ENCODE data around the gene ADAD2. TPM values are rescaled to one million over a fixed set of nuclear protein-coding genes. Genes with fewer than 3 reads are reported as not detected.

Gene ADAD2
- total and polyA plus RNA-seq, 9 of the 15 experiments (the other 6 are each of a cell fraction or from before 2014, with no cell fraction given), result 0.07 TPM; not detected in 8

- no peak for TF ChIP-seq CXXC5 (CRISPR knock-in tag; IDR thresholded peaks at IDR 0.05)
These were observed 2.5 kb downstream of the ADAD2 start (continued) for GRCh38 chr16:84193480-84193879.

DNA sequence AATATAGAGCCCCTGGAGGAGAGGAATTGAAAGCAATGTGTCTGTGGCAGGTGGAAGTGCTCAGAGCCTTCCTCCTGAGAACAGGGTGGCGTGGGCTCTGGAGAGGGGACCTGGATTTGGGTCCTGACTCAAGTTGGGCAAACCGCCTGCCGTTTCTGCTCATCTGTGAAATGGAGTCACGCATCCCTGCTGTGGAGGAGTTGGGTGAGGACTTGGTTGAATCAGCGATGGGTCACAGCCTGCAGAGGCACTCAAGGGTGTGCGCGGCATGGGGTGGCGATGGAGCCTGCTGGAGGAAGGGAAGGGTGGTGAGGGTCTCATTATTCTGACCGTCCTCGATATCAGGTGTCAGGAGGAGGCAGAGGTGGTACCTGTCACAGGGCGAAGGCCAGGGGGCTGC, 3.1 kb downstream of the ADAD2 start:
- Histone ChIP-seq H3K79me2 (ENCODE audit: control insufficient read depth, insufficient read depth, low read length) (no peaks in the 10 kb centered on the region), H3K4me3 (no peak overlapping the region), H3K9me1 (ENCODE audit: control insufficient read depth, insufficient read depth, low read length) (peaks cover 4% of the 10 kb centered on the region), H3K27ac (ENCODE audit: extremely low read depth, low read depth, low read length) (no peak overlapping the region), H3K4me2 (ENCODE audit: insufficient read depth, low read length) (no peak overlapping the region), H4K20me1 (replicated peaks; ENCODE audit: control insufficient read depth, insufficient read depth, low read length) (peaks cover 5% of the 10 kb centered on the region; the same call in 1 of the 2 replicates), H3K9ac (ENCODE audit: insufficient read depth in 1 of 2, low read depth in 2 of 2, low read length in 2 of 2) (no peak overlapping the region), H2AFZ (ENCODE audit: low read depth, low read length) (no peak overlapping the region), H3K9me3 (replicated peaks; ENCODE audit: control insufficient read depth, insufficient read depth, low read depth, low read length) (no peaks in the 10 kb centered on the region), H3K4me1 (replicated peaks in 1 of 2; ENCODE audit: control insufficient read depth in 2 of 2, insufficient read depth in 2 of 2, low read length in 2 of 2) (peaks cover 0 to 43% of the 10 kb centered on the region in 2 experiments; a peak in 2 of 5 replicates), H3K36me3 (ENCODE audit: control insufficient read depth, insufficient read depth, low read length) (no peaks in the 10 kb centered on the region), H3K27me3 (ENCODE audit: control insufficient read depth in 2 of 2, insufficient read depth in 2 of 2, low read length in 2 of 2) (peaks cover 58 to 76% of the 10 kb centered on the region in 2 experiments)
- ATAC-seq (no peak), FAIRE-seq (no peak), DNase-seq (ENCODE audit: extremely low read depth in 1 of 4, low spot score in 3 of 4) (no peak)
- in situ Hi-C loops (cut with MboI), result no loop called here
- no TSS peak for BruUV-seq (replicated peaks)
- WGBS (ENCODE audit: insufficient coverage, low coverage, missing lambda C conversion rate), result 29% methylated on average over 11 of the region's 11 CpGs
- TF ChIP-seq CBX1 (IDR thresholded peaks at IDR 0.05; ENCODE audit: low read depth) (no peak), JUND (IDR thresholded peaks at IDR 0.05; ENCODE audit: borderline replicate concordance, low read depth, low read length) (no peak), JUND (tag; IDR thresholded peaks at IDR 0.05; ENCODE audit: borderline replicate concordance, low read depth, low read length) (no peak), SRSF9 (IDR thresholded peaks at IDR 0.05; ENCODE audit: borderline replicate concordance, low read depth, low read length) (no peak), MIER1 (IDR thresholded peaks at IDR 0.05; ENCODE audit: low read depth) (no peak), SIN3B (IDR thresholded peaks at IDR 0.05; ENCODE audit: low read depth) (no peak)
- intact Hi-C loops (cut with micrococcal nuclease), result no loop called here
- POLR2A ChIA-PET, result no interaction called here
- CTCF ChIA-PET (ENCODE audit: low intra/inter-chr PET ratio), result no interaction called here

All from K562 (cell line).